NCI-H446 treated with DMSO at 0.1 percent for 48 hours (cell line): ENCODE data around the gene HMCN1.

Experiments
- DNase-seq: peaks from one replicate; lab custom pipeline; 2025; lab: John Stamatoyannopoulos, UW

Gene HMCN1

GRCh38 chr1:186030453-186030852, 296.3 kb downstream of the HMCN1 start:
- DNase-seq = no peak

GRCh38 chr1:186033847-186034271, 299.7 kb downstream of the HMCN1 start:
- DNase-seq = peak; percentile 30

GRCh38 chr1:186042230-186042629, 308.0 kb downstream of the HMCN1 start:
- DNase-seq = no peak

- no peak for DNase-seq
These were observed 309.1 kb downstream of the HMCN1 start for GRCh38 chr1:186043296-186043695.

GRCh38 chr1:186044079-186044685, 310.0 kb downstream of the HMCN1 start:
- DNase-seq = no peak

GRCh38 chr1:186046437-186047211, 312.4 kb downstream of the HMCN1 start:
- DNase-seq = no peak

- DNase-seq = no peak
These were observed 316.2 kb downstream of the HMCN1 start for GRCh38 chr1:186050360-186050759.

GRCh38 chr1:186054003-186054402, 319.8 kb downstream of the HMCN1 start:
- no peak for DNase-seq

- no peak for DNase-seq
These were observed 320.7 kb downstream of the HMCN1 start for GRCh38 chr1:186054932-186055331.

- no peak for DNase-seq
These were observed 321.7 kb downstream of the HMCN1 start for GRCh38 chr1:186055846-186056245.

GRCh38 chr1:186057086-186057485, 322.9 kb downstream of the HMCN1 start:
- no peak for DNase-seq

GRCh38 chr1:186059311-186059710, 325.1 kb downstream of the HMCN1 start:
- peak; percentile 44 for DNase-seq

- DNase-seq = no peak
These were observed 325.6 kb downstream of the HMCN1 start for GRCh38 chr1:186059752-186060151.

GRCh38 chr1:186060226-186060625, 326.0 kb downstream of the HMCN1 start:
- DNase-seq = no peak

GRCh38 chr1:186063091-186063657, 329.0 kb downstream of the HMCN1 start:
- DNase-seq = no peak

- no peak for DNase-seq
These were observed 332.2 kb downstream of the HMCN1 start for GRCh38 chr1:186066411-186066810.

GRCh38 chr1:186073697-186074096, 339.5 kb downstream of the HMCN1 start:
- DNase-seq = no peak

- no peak for DNase-seq
These were observed 341.8 kb downstream of the HMCN1 start for GRCh38 chr1:186076006-186076405.

GRCh38 chr1:186078245-186078644, 344.1 kb downstream of the HMCN1 start:
- DNase-seq = no peak

GRCh38 chr1:186079084-186079684, 345.0 kb downstream of the HMCN1 start:
- no peak for DNase-seq

GRCh38 chr1:186082235-186082937, 348.2 kb downstream of the HMCN1 start:
- peak; percentile 98 for DNase-seq

GRCh38 chr1:186086583-186086982, 352.4 kb downstream of the HMCN1 start:
- DNase-seq = no peak
